Panc1 (cell line): ENCODE results near the gene SLCO2B1. TPM values are rescaled to one million over a fixed set of nuclear protein-coding genes. Genes with fewer than 3 reads are reported as not detected.

Experiments used
- ATAC-seq: fragments of 200-7000 bp; cut with Tn5 transposase; 2 replicates; pipeline ENCODE4 v1.9.1; 2020; ENCODE audit warnings: mild to moderate bottlenecking, moderate library complexity
- BruUV-seq: library from RNA; stranded (reverse); fragments of 400-500 nt; replicated peaks from 2 replicates; lab custom pipeline; 2021; lab: Mats Ljungman, UMichigan
- CTCF ChIA-PET: fragments of 300-600 bp; sonication (Branson Sonifier 250); formaldehyde crosslinking; loops from one replicate; lab custom pipeline; 2022; ENCODE audit warnings: antibody characterized with exemption; lab: Charles Lee
- POLR2A ChIA-PET: fragments of 300-600 bp; sonication (Branson Sonifier 250); formaldehyde crosslinking; loops from one replicate; lab custom pipeline; 2022; ENCODE audit warnings: antibody characterized with exemption; lab: Charles Lee
- DNase-seq: peaks from one replicate; pipeline ENCODE4 v3.0.0-alpha.2; 2010; ENCODE audit warnings: low read depth, low spot score
- H3K27ac ChIP-seq: 2 replicates; pipeline ENCODE4 v1.5.1; 2011; ENCODE audit warnings: mild to moderate bottlenecking, low read length, inconsistent platforms
- H3K27me3 ChIP-seq: fragments of 200-500 bp; sonication (Bioruptor generic); 2 replicates; pipeline ENCODE4 v1.6.0; 2014; ENCODE audit warnings: low read length, inconsistent platforms; ENCODE audit not compliant: control insufficient read depth, insufficient read depth
- H3K36me3 ChIP-seq: fragments of 200-500 bp; sonication (Bioruptor generic); 2 replicates; pipeline ENCODE4 v1.5.1; 2014; ENCODE audit warnings: inconsistent platforms, mild to moderate bottlenecking, low read length, moderate library complexity; ENCODE audit not compliant: control insufficient read depth, insufficient read depth
- H3K4me1 ChIP-seq: 2 replicates; pipeline ENCODE4 v1.5.1; 2011; ENCODE audit warnings: inconsistent platforms, mild to moderate bottlenecking, low read length, moderate library complexity; ENCODE audit not compliant: control insufficient read depth, insufficient read depth
- H3K4me3 ChIP-seq, 2 experiments: 2 replicates each; pipeline ENCODE4 v1.5.1; 2011 to 2012; ENCODE audit warnings: low read depth in 2 of 2, low read length in 2 of 2, mild to moderate bottlenecking in 2 of 2, inconsistent platforms in 1 of 2, moderate library complexity in 1 of 2
- H3K9me3 ChIP-seq: fragments of 200-500 bp; sonication (Bioruptor generic); 2 replicates; pipeline ENCODE4 v1.5.1; 2014; ENCODE audit warnings: low read depth, mild to moderate bottlenecking, inconsistent platforms, low read length, moderate library complexity; ENCODE audit not compliant: control insufficient read depth, insufficient read depth
- CTCF ChIP-seq: fragments of 450-650 bp; IDR thresholded peaks from 2 replicates; pipeline ENCODE4 v1.5.1; 2017; ENCODE audit warnings: mild to moderate bottlenecking
- POLR2AphosphoS5 ChIP-seq: IDR thresholded peaks from 2 replicates; pipeline ENCODE4 v1.6.1; 2012; ENCODE audit warnings: mild to moderate bottlenecking, low read depth, low read length, moderate library complexity
- SIN3A ChIP-seq: IDR thresholded peaks from 2 replicates; pipeline ENCODE4 v1.6.1; 2012; ENCODE audit warnings: low read depth, mild to moderate bottlenecking, low read length, moderate library complexity, borderline replicate concordance; ENCODE audit not compliant: insufficient read depth
- TCF7L2 ChIP-seq: IDR thresholded peaks from 2 replicates; pipeline ENCODE4 v1.6.1; 2011; ENCODE audit warnings: mild to moderate bottlenecking, low read depth, low read length, inconsistent platforms
- in situ Hi-C: cut with HindIII; loops from 2 replicates; pipeline ENCODE4 v1.10.0; 2016; ENCODE audit warnings: low sequenced_read_pairs, low pct_unique_long_range_greater_than_20kb
- intact Hi-C: fragments of 100-400 bp; cut with micrococcal nuclease; formaldehyde crosslinking; loops from one replicate; pipeline ENCODE4 v1.10.0; 2022; ENCODE audit not compliant: unreplicated experiment
- total RNA-seq: library from RNA; stranded (reverse); gene quantifications from one replicate; pipeline ENCODE4 v1.2.1, GENCODE V29; 2021; ENCODE audit not compliant: unreplicated experiment
- TF ChIP-seq, protein P1 (sequence below), 2 experiments: IDR thresholded peaks; 2 replicates each; pipeline ENCODE4 v1.6.1; 2011 to 2012; ENCODE audit warnings: low read depth in 2 of 2, control low read depth in 1 of 2, low read length in 1 of 2, mild to moderate bottlenecking in 1 of 2, moderate library complexity in 1 of 2; ENCODE audit not compliant: insufficient read depth in 1 of 2

SLCO2B1 gene
- total RNA-seq, 1 experiment from 2014 or later = 0.77 TPM

GRCh38 chr11:75113030-75113429, 37.9 kb upstream of the SLCO2B1 start:
- ChIA-PET CTCF (no interaction called here), POLR2A (no interaction called here)
- Histone ChIP-seq H3K36me3 (no peaks in the 10 kb centered on the region), H3K27me3 (peaks cover 4% of the 10 kb centered on the region), H3K4me1 (no peaks in the 10 kb centered on the region), H3K27ac (no peak overlapping the region), H3K4me3 (no peak overlapping the region), H3K9me3 (no peaks in the 10 kb centered on the region)
- intact Hi-C loops (no loop called here), in situ Hi-C loops (loop anchor here (25.0 kb wide), 2 partner anchors 99 to 101 kb away; no protein-coding TSS in a partner anchor)
- ATAC-seq (no peak), DNase-seq (no peak)
- no TSS peak for BruUV-seq
- TF ChIP-seq SIN3A = no peak
- TF ChIP-seq, protein P1, sequence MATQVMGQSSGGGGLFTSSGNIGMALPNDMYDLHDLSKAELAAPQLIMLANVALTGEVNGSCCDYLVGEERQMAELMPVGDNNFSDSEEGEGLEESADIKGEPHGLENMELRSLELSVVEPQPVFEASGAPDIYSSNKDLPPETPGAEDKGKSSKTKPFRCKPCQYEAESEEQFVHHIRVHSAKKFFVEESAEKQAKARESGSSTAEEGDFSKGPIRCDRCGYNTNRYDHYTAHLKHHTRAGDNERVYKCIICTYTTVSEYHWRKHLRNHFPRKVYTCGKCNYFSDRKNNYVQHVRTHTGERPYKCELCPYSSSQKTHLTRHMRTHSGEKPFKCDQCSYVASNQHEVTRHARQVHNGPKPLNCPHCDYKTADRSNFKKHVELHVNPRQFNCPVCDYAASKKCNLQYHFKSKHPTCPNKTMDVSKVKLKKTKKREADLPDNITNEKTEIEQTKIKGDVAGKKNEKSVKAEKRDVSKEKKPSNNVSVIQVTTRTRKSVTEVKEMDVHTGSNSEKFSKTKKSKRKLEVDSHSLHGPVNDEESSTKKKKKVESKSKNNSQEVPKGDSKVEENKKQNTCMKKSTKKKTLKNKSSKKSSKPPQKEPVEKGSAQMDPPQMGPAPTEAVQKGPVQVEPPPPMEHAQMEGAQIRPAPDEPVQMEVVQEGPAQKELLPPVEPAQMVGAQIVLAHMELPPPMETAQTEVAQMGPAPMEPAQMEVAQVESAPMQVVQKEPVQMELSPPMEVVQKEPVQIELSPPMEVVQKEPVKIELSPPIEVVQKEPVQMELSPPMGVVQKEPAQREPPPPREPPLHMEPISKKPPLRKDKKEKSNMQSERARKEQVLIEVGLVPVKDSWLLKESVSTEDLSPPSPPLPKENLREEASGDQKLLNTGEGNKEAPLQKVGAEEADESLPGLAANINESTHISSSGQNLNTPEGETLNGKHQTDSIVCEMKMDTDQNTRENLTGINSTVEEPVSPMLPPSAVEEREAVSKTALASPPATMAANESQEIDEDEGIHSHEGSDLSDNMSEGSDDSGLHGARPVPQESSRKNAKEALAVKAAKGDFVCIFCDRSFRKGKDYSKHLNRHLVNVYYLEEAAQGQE (IDR thresholded peaks at IDR 0.05; ENCODE audit: insufficient read depth in 1 of 2, low read depth in 2 of 2, low read length in 1 of 2) = no peak
- TF ChIP-seq TCF7L2 = no peak
- no peak for TF ChIP-seq CTCF
- TF ChIP-seq POLR2AphosphoS5 = no peak

- no peak for TF ChIP-seq POLR2AphosphoS5
- TF ChIP-seq CTCF = no peak
- TF ChIP-seq TCF7L2 = no peak
- TF ChIP-seq SIN3A = no peak
- TF ChIP-seq, protein P1 (IDR thresholded peaks at IDR 0.05; ENCODE audit: insufficient read depth in 1 of 2, low read depth in 2 of 2, low read length in 1 of 2) = no peak
- H3K4me3 ChIP-seq = no peak overlapping the region
- H3K27me3 ChIP-seq = peaks cover 4% of the 10 kb centered on the region
- in situ Hi-C loops (loop anchor here (25.0 kb wide), 2 partner anchors 98 to 102 kb away; no protein-coding TSS in a partner anchor), intact Hi-C loops (no loop called here)
- no peak for ATAC-seq
- H3K4me1 ChIP-seq = no peaks in the 10 kb centered on the region
- H3K36me3 ChIP-seq = no peaks in the 10 kb centered on the region
- BruUV-seq = no TSS peak
- POLR2A ChIA-PET = no interaction called here
- CTCF ChIA-PET = no interaction called here
- no peak for DNase-seq
- H3K27ac ChIP-seq = no peak overlapping the region
- peaks cover 4% of the 10 kb centered on the region; the same call in 1 of the 2 replicates for H3K9me3 ChIP-seq
Measured at GRCh38 chr11:75114465-75114864, 36.4 kb upstream of the SLCO2B1 start.
